HepG2 (cell line): ENCODE results near the gene EXOC3L4. TPM values are rescaled to one million over a fixed set of nuclear protein-coding genes. Genes with fewer than 3 reads are reported as not detected.

Experiments used
- ATAC-seq: fragments of 200-7000 bp; cut with Tn5 transposase; 3 replicates; pipeline ENCODE4 v1.9.1; 2020; ENCODE audit warnings: mild to moderate bottlenecking, moderate library complexity
- BruUV-seq: library from RNA; stranded (reverse); fragments of 400-500 nt; replicated peaks from 2 replicates; lab custom pipeline; 2021; lab: Mats Ljungman, UMichigan
- CTCF ChIA-PET: fragments of 300-600 bp; formaldehyde crosslinking; extraction: SDS; loops from one replicate; lab custom pipeline; 2021; ENCODE audit warnings: low total read pairs, inconsistent platforms, low intra/inter-chr PET ratio; lab: Yijun Ruan, JAX
- POLR2A ChIA-PET: fragments of 350-600 bp; sonication (Branson Sonifier 250); formaldehyde crosslinking; loops from one replicate; lab custom pipeline; 2020; ENCODE audit warnings: antibody characterized with exemption, inconsistent platforms; lab: Yijun Ruan, JAX
- DNase-seq: peaks from one replicate; pipeline ENCODE4 v3.0.0-alpha.2; 2015; ENCODE audit warnings: low spot score
- FAIRE-seq: peaks from 3 replicates; lab custom pipeline; 2011; peaks lifted over from hg19 to GRCh38; lab: Jason Lieb, UNC
- H2AFZ ChIP-seq: one replicate; pipeline ENCODE4 v1.6.1; 2011; ENCODE audit warnings: low read length, inconsistent platforms
- H3K27ac ChIP-seq: fragments of 300-600 bp; 3 replicates; pipeline ENCODE4 v1.8.0; 2011; ENCODE audit warnings: mixed run types, mild to moderate bottlenecking, mixed read lengths, low read length, inconsistent platforms; ENCODE audit not compliant: insufficient read depth; ENCODE audit errors: extremely low read length
- H3K27me3 ChIP-seq, 2 experiments: fragments of 200-600 bp in 1 of 2; 2 replicates in 1 of 2; 3 replicates in 1 of 2; pipeline versions ENCODE4 v1.6.0 to v1.8.0; 2011; ENCODE audit warnings: low read length in 2 of 2, mild to moderate bottlenecking in 2 of 2, moderate library complexity in 2 of 2, inconsistent platforms in 1 of 2; ENCODE audit not compliant: insufficient read depth in 2 of 2, control insufficient read depth in 1 of 2
- H3K36me3 ChIP-seq, 2 experiments: fragments of 200-600 bp in 1 of 2; replicated peaks in 1 of 2; 2 replicates in 1 of 2; 3 replicates in 1 of 2; pipeline versions ENCODE4 v1.5.1 to v1.8.0; 2011; ENCODE audit warnings: low read length in 2 of 2, inconsistent platforms in 1 of 2; ENCODE audit not compliant: insufficient read depth in 2 of 2, control insufficient read depth in 1 of 2
- H3K4me1 ChIP-seq: 2 replicates; pipeline ENCODE4 v1.5.1; 2012; ENCODE audit warnings: low read length, inconsistent platforms; ENCODE audit not compliant: insufficient read depth
- H3K4me2 ChIP-seq: 2 replicates; pipeline ENCODE4 v1.6.0; 2011; ENCODE audit warnings: low read depth, low read length, inconsistent platforms
- H3K4me3 ChIP-seq, 3 experiments: fragments of 200-600 bp in 1 of 3; sonication (generic), shearing (Covaris generic) in 1 of 3; replicated peaks in 1 of 3; 2 replicates each; pipeline ENCODE4 v1.5.1; 2011 to 2016; ENCODE audit warnings: low read length in 3 of 3, inconsistent platforms in 2 of 3, low read depth in 2 of 3, mild to moderate bottlenecking in 2 of 3, control low read depth in 1 of 3, mixed read lengths in 1 of 3; ENCODE audit not compliant: insufficient read depth in 1 of 3
- H3K79me2 ChIP-seq: one replicate; pipeline ENCODE4 v1.6.1; 2011; ENCODE audit warnings: low read length, inconsistent platforms; ENCODE audit not compliant: insufficient read depth
- H3K9ac ChIP-seq: 2 replicates; pipeline ENCODE4 v1.6.0; 2011; ENCODE audit warnings: mild to moderate bottlenecking, low read depth, low read length, inconsistent platforms; ENCODE audit not compliant: insufficient read depth
- H3K9me3 ChIP-seq: 2 replicates; pipeline ENCODE4 v1.5.1; 2012; ENCODE audit warnings: mild to moderate bottlenecking, low read length
- H4K20me1 ChIP-seq: 2 replicates; pipeline ENCODE4 v1.6.0; 2011; ENCODE audit warnings: inconsistent platforms, mild to moderate bottlenecking, low read length, moderate library complexity; ENCODE audit not compliant: insufficient read depth
- CAMTA2 ChIP-seq: sonication (generic); formaldehyde crosslinking; IDR thresholded peaks from 2 replicates; pipeline ENCODE4 v1.4.0; 2020; ENCODE audit warnings: mild to moderate bottlenecking, missing genetic modification reagents, borderline replicate concordance
- DMAP1 ChIP-seq: IDR thresholded peaks from 2 replicates; pipeline ENCODE4 v1.6.1; 2016
- ELF1 ChIP-seq: sonication (generic); formaldehyde crosslinking; IDR thresholded peaks from 2 replicates; pipeline ENCODE4 v1.4.0; 2020; ENCODE audit warnings: missing genetic modification reagents
- MIER3 ChIP-seq: IDR thresholded peaks from 2 replicates; pipeline ENCODE4 v1.6.1; 2016; ENCODE audit warnings: missing compliant biosample characterization, borderline replicate concordance
- NFE2 ChIP-seq: sonication (generic); formaldehyde crosslinking; IDR thresholded peaks from 2 replicates; pipeline ENCODE4 v1.4.0; 2020; ENCODE audit warnings: missing genetic modification reagents
- PHB2 ChIP-seq: fragments of 450-650 bp; IDR thresholded peaks from 2 replicates; pipeline ENCODE4 v1.6.1; 2018; ENCODE audit not compliant: partially characterized antibody
- PITX1 ChIP-seq: sonication (generic); formaldehyde crosslinking; IDR thresholded peaks from 2 replicates; pipeline ENCODE4 v1.5.1; 2020; ENCODE audit warnings: mild to moderate bottlenecking, missing genetic modification reagents
- SRSF9 ChIP-seq: fragments of 200-400 bp; formaldehyde crosslinking; IDR thresholded peaks from 2 replicates; pipeline ENCODE4 v1.6.1; 2018; ENCODE audit warnings: borderline replicate concordance, mild to moderate bottlenecking, low read depth, low read length; ENCODE audit not compliant: insufficient read depth, poor library complexity, severe bottlenecking
- ZNF17 ChIP-seq: sonication (generic); formaldehyde crosslinking; IDR thresholded peaks from 2 replicates; pipeline ENCODE4 v1.5.0; 2020; ENCODE audit warnings: mild to moderate bottlenecking, missing genetic modification reagents
- WGBS: methylation state at CpG from one replicate; pipeline ENCODE4 v1.1.6; 2017; ENCODE audit warnings: low lambda C conversion rate; 5-methylcytosine and 5-hydroxymethylcytosine counted together
- in situ Hi-C: cut with HindIII; loops from 2 replicates; pipeline ENCODE4 v1.10.0; 2017; ENCODE audit warnings: low pct_unique_long_range_greater_than_20kb; ENCODE audit not compliant: extremely low pct_ligation_motif_present
- intact Hi-C: fragments of 100-400 bp; cut with micrococcal nuclease; formaldehyde crosslinking; loops from one replicate; pipeline ENCODE4 v1.10.0; 2022; ENCODE audit not compliant: unreplicated experiment
- polyA plus RNA-seq, 8 experiments: library from polyadenylated mRNA; depleted of rRNA in 3 of 8; stranded (reverse) in 7 of 8; unstranded in 1 of 8; fragments of >200 nt; fragmentation: Illumina TruSeq in 4 of 8; extraction: Trizol in 4 of 8; gene quantifications; 2 replicates each; pipeline versions ENCODE4 v1.2.1 to v1.2.3, GENCODE V29; 2011 to 2016; ENCODE audit warnings: low read depth in 4 of 8, missing spikeins in 1 of 8, mixed read lengths in 1 of 8; ENCODE audit not compliant: insufficient read depth in 1 of 8
- total RNA-seq, 5 experiments: library from RNA; depleted of rRNA; stranded (reverse); fragments of >200 nt; fragmentation: Illumina TruSeq; extraction: Trizol; gene quantifications; 2 replicates each; pipeline ENCODE4 v1.2.3, GENCODE V29; 2016; ENCODE audit warnings: low read depth in 1 of 5
- TF ChIP-seq, protein P1 (sequence below): sonication (generic); formaldehyde crosslinking; IDR thresholded peaks from 2 replicates; pipeline ENCODE4 v1.5.0; 2020; ENCODE audit warnings: mild to moderate bottlenecking, missing genetic modification reagents
- TF ChIP-seq, protein P2 (sequence below): IDR thresholded peaks from 2 replicates; pipeline ENCODE4 v1.6.1; 2018; ENCODE audit warnings: missing genetic modification reagents, mild to moderate bottlenecking, missing compliant biosample characterization
- TF ChIP-seq, protein P3 (sequence below): sonication (generic); formaldehyde crosslinking; IDR thresholded peaks from 2 replicates; pipeline ENCODE4 v1.4.0; 2020; ENCODE audit warnings: missing genetic modification reagents; ENCODE audit errors: not compliant biosample characterization

The EXOC3L4 gene
- total and polyA plus RNA-seq, 2 of the 13 experiments (the other 11 are each of a cell fraction or from before 2014, with no cell fraction given), result 11.8 to 27.0 TPM

DNA sequence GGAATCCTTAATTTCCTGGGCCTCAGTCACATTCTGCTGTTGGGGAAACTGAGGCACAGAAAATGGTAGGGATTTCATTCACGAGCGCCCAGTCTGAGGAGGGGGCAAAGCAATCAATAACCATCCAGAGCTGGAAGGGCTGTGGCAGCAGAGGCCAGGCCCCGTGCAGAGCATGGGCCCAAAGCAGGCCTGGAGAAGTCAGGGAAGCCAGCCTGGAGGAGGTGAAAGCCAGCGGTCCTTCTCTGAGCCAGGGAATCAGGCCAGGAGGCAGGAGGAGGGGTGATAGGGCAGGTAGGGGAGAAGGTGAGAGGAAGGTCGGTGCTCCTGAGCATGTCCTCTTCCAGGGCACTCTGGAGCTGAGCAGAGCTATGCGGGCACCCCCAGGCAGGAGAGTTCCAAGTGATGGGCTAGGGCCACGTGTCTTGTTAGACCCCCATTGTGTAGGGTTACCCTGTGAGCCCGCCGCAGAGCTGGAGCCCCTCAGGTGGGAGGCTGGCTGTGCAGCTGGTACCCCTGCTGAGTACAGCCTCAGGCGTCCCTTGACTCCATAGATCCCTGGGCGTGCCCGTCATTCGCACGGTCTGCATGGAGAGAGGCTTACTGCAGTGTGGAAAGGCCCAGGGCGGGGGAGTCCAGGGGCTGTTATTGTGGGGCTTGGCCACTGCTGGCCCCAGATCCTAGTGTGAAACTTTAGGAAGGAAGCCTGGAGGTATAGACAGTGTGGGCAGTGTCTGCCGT, 33.5 kb downstream of the EXOC3L4 start:
- TF ChIP-seq ZNF17 (CRISPR knock-in tag), result no peak
- TF ChIP-seq, protein P1, sequence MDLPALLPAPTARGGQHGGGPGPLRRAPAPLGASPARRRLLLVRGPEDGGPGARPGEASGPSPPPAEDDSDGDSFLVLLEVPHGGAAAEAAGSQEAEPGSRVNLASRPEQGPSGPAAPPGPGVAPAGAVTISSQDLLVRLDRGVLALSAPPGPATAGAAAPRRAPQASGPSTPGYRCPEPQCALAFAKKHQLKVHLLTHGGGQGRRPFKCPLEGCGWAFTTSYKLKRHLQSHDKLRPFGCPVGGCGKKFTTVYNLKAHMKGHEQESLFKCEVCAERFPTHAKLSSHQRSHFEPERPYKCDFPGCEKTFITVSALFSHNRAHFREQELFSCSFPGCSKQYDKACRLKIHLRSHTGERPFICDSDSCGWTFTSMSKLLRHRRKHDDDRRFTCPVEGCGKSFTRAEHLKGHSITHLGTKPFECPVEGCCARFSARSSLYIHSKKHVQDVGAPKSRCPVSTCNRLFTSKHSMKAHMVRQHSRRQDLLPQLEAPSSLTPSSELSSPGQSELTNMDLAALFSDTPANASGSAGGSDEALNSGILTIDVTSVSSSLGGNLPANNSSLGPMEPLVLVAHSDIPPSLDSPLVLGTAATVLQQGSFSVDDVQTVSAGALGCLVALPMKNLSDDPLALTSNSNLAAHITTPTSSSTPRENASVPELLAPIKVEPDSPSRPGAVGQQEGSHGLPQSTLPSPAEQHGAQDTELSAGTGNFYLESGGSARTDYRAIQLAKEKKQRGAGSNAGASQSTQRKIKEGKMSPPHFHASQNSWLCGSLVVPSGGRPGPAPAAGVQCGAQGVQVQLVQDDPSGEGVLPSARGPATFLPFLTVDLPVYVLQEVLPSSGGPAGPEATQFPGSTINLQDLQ (CRISPR knock-in tag), result no peak
- no peak for TF ChIP-seq ELF1 (CRISPR knock-in tag)
- TF ChIP-seq SRSF9, result no peak
- TF ChIP-seq, protein P2, sequence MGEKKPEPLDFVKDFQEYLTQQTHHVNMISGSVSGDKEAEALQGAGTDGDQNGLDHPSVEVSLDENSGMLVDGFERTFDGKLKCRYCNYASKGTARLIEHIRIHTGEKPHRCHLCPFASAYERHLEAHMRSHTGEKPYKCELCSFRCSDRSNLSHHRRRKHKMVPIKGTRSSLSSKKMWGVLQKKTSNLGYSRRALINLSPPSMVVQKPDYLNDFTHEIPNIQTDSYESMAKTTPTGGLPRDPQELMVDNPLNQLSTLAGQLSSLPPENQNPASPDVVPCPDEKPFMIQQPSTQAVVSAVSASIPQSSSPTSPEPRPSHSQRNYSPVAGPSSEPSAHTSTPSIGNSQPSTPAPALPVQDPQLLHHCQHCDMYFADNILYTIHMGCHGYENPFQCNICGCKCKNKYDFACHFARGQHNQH (CRISPR knock-in tag), result no peak
- no peak for TF ChIP-seq MIER3 (CRISPR knock-in tag)
- TF ChIP-seq PHB2, result no peak
- no peak for TF ChIP-seq CAMTA2 (CRISPR knock-in tag)
- TF ChIP-seq NFE2 (CRISPR knock-in tag), result no peak
- no peak for TF ChIP-seq DMAP1 (CRISPR knock-in tag)
- TF ChIP-seq PITX1, result no peak
- TF ChIP-seq, protein P3, sequence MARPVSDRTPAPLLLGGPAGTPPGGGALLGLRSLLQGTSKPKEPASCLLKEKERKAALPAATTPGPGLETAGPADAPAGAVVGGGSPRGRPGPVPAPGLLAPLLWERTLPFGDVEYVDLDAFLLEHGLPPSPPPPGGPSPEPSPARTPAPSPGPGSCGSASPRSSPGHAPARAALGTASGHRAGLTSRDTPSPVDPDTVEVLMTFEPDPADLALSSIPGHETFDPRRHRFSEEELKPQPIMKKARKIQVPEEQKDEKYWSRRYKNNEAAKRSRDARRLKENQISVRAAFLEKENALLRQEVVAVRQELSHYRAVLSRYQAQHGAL (CRISPR knock-in tag), result no peak
- H4K20me1 ChIP-seq, result no peaks in the 10 kb centered on the region; the same call in 1 of the 2 replicates
- no peak overlapping the region for H3K27ac ChIP-seq
- FAIRE-seq, result no peak
- ChIA-PET POLR2A (interaction anchor here (1.4 to 1.5 kb wide), 3 partner anchors 16 to 206 kb away, joined by 5 to 7 read pairs (median 5); partner anchors contain the start of gene EIF5), CTCF (interaction anchor here (1.5 to 1.8 kb wide), 3 partner anchors 23 to 165 kb away, joined by 5 to 10 read pairs (median 6); no protein-coding TSS in a partner anchor)
- ATAC-seq, result no peak
- DNase-seq, result no peak
- H3K4me2 ChIP-seq, result no peak overlapping the region
- H3K9ac ChIP-seq, result no peak overlapping the region
- no peaks in the 10 kb centered on the region for H3K79me2 ChIP-seq
- no peak overlapping the region for H2AFZ ChIP-seq
- WGBS, result 74% methylated on average over 12 of the region's 16 CpGs
- in situ Hi-C loops, result no loop called here
- peaks cover 7 to 68% of the 10 kb centered on the region in 2 experiments; a peak in 4 of 5 replicates for H3K27me3 ChIP-seq
- H3K4me3 ChIP-seq, result no peak overlapping the region
- H3K36me3 ChIP-seq, result no peaks in the 10 kb centered on the region
- peaks cover 30% of the 10 kb centered on the region for H3K4me1 ChIP-seq
- no peaks in the 10 kb centered on the region for H3K9me3 ChIP-seq
- no TSS peak for BruUV-seq
- intact Hi-C loops, result no loop called here
